ENCODE data around the gene WT1.

- TF ChIP-seq POLR2A (IDR thresholded peaks at IDR 0.05; ENCODE audit: extremely low read depth, insufficient read length) (no peak), MYC (IDR thresholded peaks at IDR 0.05; ENCODE audit: low read depth, low read length) (no peak)
- TF ChIP-seq, protein P1, sequence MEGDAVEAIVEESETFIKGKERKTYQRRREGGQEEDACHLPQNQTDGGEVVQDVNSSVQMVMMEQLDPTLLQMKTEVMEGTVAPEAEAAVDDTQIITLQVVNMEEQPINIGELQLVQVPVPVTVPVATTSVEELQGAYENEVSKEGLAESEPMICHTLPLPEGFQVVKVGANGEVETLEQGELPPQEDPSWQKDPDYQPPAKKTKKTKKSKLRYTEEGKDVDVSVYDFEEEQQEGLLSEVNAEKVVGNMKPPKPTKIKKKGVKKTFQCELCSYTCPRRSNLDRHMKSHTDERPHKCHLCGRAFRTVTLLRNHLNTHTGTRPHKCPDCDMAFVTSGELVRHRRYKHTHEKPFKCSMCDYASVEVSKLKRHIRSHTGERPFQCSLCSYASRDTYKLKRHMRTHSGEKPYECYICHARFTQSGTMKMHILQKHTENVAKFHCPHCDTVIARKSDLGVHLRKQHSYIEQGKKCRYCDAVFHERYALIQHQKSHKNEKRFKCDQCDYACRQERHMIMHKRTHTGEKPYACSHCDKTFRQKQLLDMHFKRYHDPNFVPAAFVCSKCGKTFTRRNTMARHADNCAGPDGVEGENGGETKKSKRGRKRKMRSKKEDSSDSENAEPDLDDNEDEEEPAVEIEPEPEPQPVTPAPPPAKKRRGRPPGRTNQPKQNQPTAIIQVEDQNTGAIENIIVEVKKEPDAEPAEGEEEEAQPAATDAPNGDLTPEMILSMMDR (IDR thresholded peaks at IDR 0.05; ENCODE audit: low read depth, low read length), result no peak
Observed at GRCh38 chr11:32438866-32439489, 3.6 kb upstream of the WT1 start.

Data from NB4 (cell line).